Measurements from ENCODE around the gene NME9.

Gene NME9

DNA sequence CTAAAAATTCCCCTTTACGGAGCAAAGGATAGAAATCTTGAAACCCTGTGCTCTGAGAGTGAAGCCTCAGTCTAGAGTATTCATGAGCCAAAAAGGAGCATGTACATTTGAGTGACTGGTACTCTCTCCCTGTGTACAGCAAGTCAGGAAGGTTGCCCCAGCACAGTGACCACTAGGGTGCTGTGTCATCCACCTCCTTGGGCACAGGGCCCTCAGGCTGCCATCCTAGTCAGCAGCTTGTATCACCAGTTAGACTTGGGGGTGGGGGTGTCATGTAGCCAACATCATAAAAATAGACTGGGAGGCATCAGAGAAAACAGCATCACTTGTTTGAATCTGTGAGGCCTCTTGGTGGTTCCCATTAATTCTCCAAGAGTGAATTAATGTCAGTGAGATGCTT is 12.0 kb downstream of the NME9 start:
- Histone ChIP-seq H3K9ac (ENCODE audit: low read length) (no peak overlapping the region), H3K4me1 (ENCODE audit: control insufficient read depth, insufficient read depth, low read length) (no peaks in the 10 kb centered on the region), H3K4me3 (ENCODE audit: low read length) (no peak overlapping the region), H3K27me3 (ENCODE audit: control insufficient read depth, insufficient read depth, low read length) (no peaks in the 10 kb centered on the region), H3K27ac (ENCODE audit: low read depth, low read length) (no peak overlapping the region), H3K36me3 (ENCODE audit: control insufficient read depth, insufficient read depth, low read length) (no peaks in the 10 kb centered on the region)

GRCh38 chr3:138314751-138315150 is 14.9 kb downstream of the NME9 start:
- Histone ChIP-seq H3K4me1 (ENCODE audit: control insufficient read depth, insufficient read depth, low read length) (no peaks in the 10 kb centered on the region), H3K27me3 (ENCODE audit: control insufficient read depth, insufficient read depth, low read length) (no peaks in the 10 kb centered on the region), H3K36me3 (ENCODE audit: control insufficient read depth, insufficient read depth, low read length) (no peaks in the 10 kb centered on the region), H3K27ac (ENCODE audit: low read depth, low read length) (no peak overlapping the region), H3K9ac (ENCODE audit: low read length) (no peak overlapping the region), H3K4me3 (ENCODE audit: low read length) (no peak overlapping the region)

GRCh38 chr3:138310494-138310893 is 19.2 kb downstream of the NME9 start:
- H3K27me3 ChIP-seq (ENCODE audit: control insufficient read depth, insufficient read depth, low read length): no peaks in the 10 kb centered on the region
- H3K27ac ChIP-seq (ENCODE audit: low read depth, low read length): no peak overlapping the region
- H3K9ac ChIP-seq (ENCODE audit: low read length): no peak overlapping the region
- H3K4me1 ChIP-seq (ENCODE audit: control insufficient read depth, insufficient read depth, low read length): no peaks in the 10 kb centered on the region
- no peaks in the 10 kb centered on the region for H3K36me3 ChIP-seq (ENCODE audit: control insufficient read depth, insufficient read depth, low read length)
- no peak overlapping the region for H3K4me3 ChIP-seq (ENCODE audit: low read length)

- H3K27me3 ChIP-seq (ENCODE audit: control insufficient read depth, insufficient read depth, low read length): no peaks in the 10 kb centered on the region
- H3K4me1 ChIP-seq (ENCODE audit: control insufficient read depth, insufficient read depth, low read length): no peaks in the 10 kb centered on the region
- H3K4me3 ChIP-seq (ENCODE audit: low read length): no peak overlapping the region
- H3K36me3 ChIP-seq (ENCODE audit: control insufficient read depth, insufficient read depth, low read length): no peaks in the 10 kb centered on the region
- no peak overlapping the region for H3K9ac ChIP-seq (ENCODE audit: low read length)
- H3K27ac ChIP-seq (ENCODE audit: low read depth, low read length): no peak overlapping the region
Observed at GRCh38 chr3:138308783-138309182, 20.9 kb downstream of the NME9 start.

DNA sequence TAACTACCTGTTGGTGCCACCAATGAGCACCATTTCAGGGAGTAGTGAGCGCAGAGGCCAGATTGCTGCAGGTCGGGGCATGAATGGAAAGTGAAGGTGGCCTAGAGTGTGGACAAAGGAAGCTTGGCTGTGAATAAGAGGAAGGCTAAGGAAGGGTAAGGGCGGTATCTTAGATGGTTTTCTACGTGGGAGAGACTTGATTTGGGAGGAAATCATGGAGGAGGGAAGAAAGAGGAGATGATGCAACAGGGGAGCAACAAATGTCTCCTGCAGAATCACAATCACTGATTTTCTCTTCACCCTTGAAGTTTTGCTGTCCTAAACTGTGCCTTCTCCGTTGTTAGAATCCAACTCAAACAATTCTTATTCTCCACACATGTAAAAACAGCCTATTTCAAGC is 21.8 kb downstream of the NME9 start:
- Histone ChIP-seq H3K4me3 (ENCODE audit: low read length) (no peak overlapping the region), H3K27me3 (ENCODE audit: control insufficient read depth, insufficient read depth, low read length) (no peaks in the 10 kb centered on the region), H3K9ac (ENCODE audit: low read length) (no peak overlapping the region), H3K36me3 (ENCODE audit: control insufficient read depth, insufficient read depth, low read length) (no peaks in the 10 kb centered on the region), H3K4me1 (ENCODE audit: control insufficient read depth, insufficient read depth, low read length) (no peaks in the 10 kb centered on the region), H3K27ac (ENCODE audit: low read depth, low read length) (no peak overlapping the region)

- Histone ChIP-seq H3K4me3 (ENCODE audit: low read length) (no peak overlapping the region), H3K9ac (ENCODE audit: low read length) (no peak overlapping the region), H3K4me1 (ENCODE audit: control insufficient read depth, insufficient read depth, low read length) (no peaks in the 10 kb centered on the region), H3K27me3 (ENCODE audit: control insufficient read depth, insufficient read depth, low read length) (no peaks in the 10 kb centered on the region), H3K27ac (ENCODE audit: low read depth, low read length) (no peak overlapping the region), H3K36me3 (ENCODE audit: control insufficient read depth, insufficient read depth, low read length) (peaks cover 3% of the 10 kb centered on the region)
Observed at GRCh38 chr3:138303474-138303873, 26.2 kb downstream of the NME9 start.

GRCh38 chr3:138300647-138301046 is 29.0 kb downstream of the NME9 start:
- Histone ChIP-seq H3K27me3 (ENCODE audit: control insufficient read depth, insufficient read depth, low read length) (no peaks in the 10 kb centered on the region), H3K9ac (ENCODE audit: low read length) (no peak overlapping the region), H3K27ac (ENCODE audit: low read depth, low read length) (no peak overlapping the region), H3K36me3 (ENCODE audit: control insufficient read depth, insufficient read depth, low read length) (peaks cover 6% of the 10 kb centered on the region), H3K4me1 (ENCODE audit: control insufficient read depth, insufficient read depth, low read length) (no peaks in the 10 kb centered on the region), H3K4me3 (ENCODE audit: low read length) (no peak overlapping the region)

GRCh38 chr3:138297876-138298275 is 31.8 kb downstream of the NME9 start:
- H3K27me3 ChIP-seq (ENCODE audit: control insufficient read depth, insufficient read depth, low read length): no peaks in the 10 kb centered on the region
- no peak overlapping the region for H3K9ac ChIP-seq (ENCODE audit: low read length)
- H3K4me1 ChIP-seq (ENCODE audit: control insufficient read depth, insufficient read depth, low read length): no peaks in the 10 kb centered on the region
- H3K27ac ChIP-seq (ENCODE audit: low read depth, low read length): no peak overlapping the region
- H3K36me3 ChIP-seq (ENCODE audit: control insufficient read depth, insufficient read depth, low read length): peaks cover 8% of the 10 kb centered on the region
- no peak overlapping the region for H3K4me3 ChIP-seq (ENCODE audit: low read length)

- Histone ChIP-seq H3K36me3 (ENCODE audit: control insufficient read depth, insufficient read depth, low read length) (peaks cover 11% of the 10 kb centered on the region), H3K4me3 (ENCODE audit: low read length) (no peak overlapping the region), H3K4me1 (ENCODE audit: control insufficient read depth, insufficient read depth, low read length) (no peaks in the 10 kb centered on the region), H3K27me3 (ENCODE audit: control insufficient read depth, insufficient read depth, low read length) (no peaks in the 10 kb centered on the region), H3K9ac (ENCODE audit: low read length) (no peak overlapping the region), H3K27ac (ENCODE audit: low read depth, low read length) (no peak overlapping the region)
Observed at GRCh38 chr3:138297059-138297607, 32.5 kb downstream of the NME9 start.

GRCh38 chr3:138296639-138297038 is 33.0 kb downstream of the NME9 start:
- no peak overlapping the region for H3K27ac ChIP-seq (ENCODE audit: low read depth, low read length)
- H3K4me3 ChIP-seq (ENCODE audit: low read length): no peak overlapping the region
- H3K36me3 ChIP-seq (ENCODE audit: control insufficient read depth, insufficient read depth, low read length): peaks cover 11% of the 10 kb centered on the region
- H3K4me1 ChIP-seq (ENCODE audit: control insufficient read depth, insufficient read depth, low read length): no peaks in the 10 kb centered on the region
- H3K9ac ChIP-seq (ENCODE audit: low read length): no peak overlapping the region
- H3K27me3 ChIP-seq (ENCODE audit: control insufficient read depth, insufficient read depth, low read length): no peaks in the 10 kb centered on the region

DNA sequence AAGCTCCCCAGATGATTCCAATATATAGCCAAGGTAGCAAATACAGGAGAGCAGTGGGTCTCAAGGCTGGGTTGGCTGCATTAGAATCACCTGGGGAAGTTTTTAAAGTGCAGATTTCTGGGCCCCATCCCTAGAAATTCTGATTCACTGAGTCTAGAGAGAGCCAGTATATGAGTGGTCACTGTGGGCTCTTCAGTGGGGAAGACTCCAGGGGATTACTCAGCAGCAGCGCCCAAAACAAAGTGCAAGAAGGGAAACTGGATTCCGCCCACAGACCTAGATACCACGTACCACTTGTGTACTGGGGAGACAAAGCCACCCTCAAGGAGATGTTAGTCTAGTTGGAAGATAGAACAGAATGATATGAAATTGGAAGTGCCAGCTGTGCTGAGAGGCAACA is 40.0 kb downstream of the NME9 start:
- Histone ChIP-seq H3K36me3 (ENCODE audit: control insufficient read depth, insufficient read depth, low read length) (peaks cover 22% of the 10 kb centered on the region), H3K4me3 (ENCODE audit: low read length) (no peak overlapping the region), H3K4me1 (ENCODE audit: control insufficient read depth, insufficient read depth, low read length) (no peaks in the 10 kb centered on the region), H3K9ac (ENCODE audit: low read length) (no peak overlapping the region), H3K27ac (ENCODE audit: low read depth, low read length) (no peak overlapping the region), H3K27me3 (ENCODE audit: control insufficient read depth, insufficient read depth, low read length) (no peaks in the 10 kb centered on the region)

- H3K9ac ChIP-seq (ENCODE audit: low read length): no peak overlapping the region
- peaks cover 24% of the 10 kb centered on the region for H3K36me3 ChIP-seq (ENCODE audit: control insufficient read depth, insufficient read depth, low read length)
- no peak overlapping the region for H3K27ac ChIP-seq (ENCODE audit: low read depth, low read length)
- no peaks in the 10 kb centered on the region for H3K4me1 ChIP-seq (ENCODE audit: control insufficient read depth, insufficient read depth, low read length)
- no peak overlapping the region for H3K4me3 ChIP-seq (ENCODE audit: low read length)
- no peaks in the 10 kb centered on the region for H3K27me3 ChIP-seq (ENCODE audit: control insufficient read depth, insufficient read depth, low read length)
Observed at GRCh38 chr3:138289260-138289659, 40.4 kb downstream of the NME9 start.

GRCh38 chr3:138284957-138285477 is 44.6 kb downstream of the NME9 start:
- Histone ChIP-seq H3K9ac (ENCODE audit: low read length) (no peak overlapping the region), H3K4me3 (ENCODE audit: low read length) (no peak overlapping the region), H3K27me3 (ENCODE audit: control insufficient read depth, insufficient read depth, low read length) (no peaks in the 10 kb centered on the region), H3K27ac (ENCODE audit: low read depth, low read length) (no peak overlapping the region), H3K4me1 (ENCODE audit: control insufficient read depth, insufficient read depth, low read length) (no peaks in the 10 kb centered on the region), H3K36me3 (ENCODE audit: control insufficient read depth, insufficient read depth, low read length) (peaks cover 16% of the 10 kb centered on the region)

All from rectal smooth muscle tissue (tissue), 1 donor.